GM12873 (cell line): ENCODE data around the gene DNAL1.

Experiments used
- CTCF ChIP-seq: IDR thresholded peaks from 2 replicates; pipeline ENCODE4 v1.5.1; 2012; ENCODE audit warnings: low read depth, mild to moderate bottlenecking, moderate library complexity, low read length, control low read depth; ENCODE audit not compliant: insufficient read depth; ENCODE audit errors: missing control alignments

DNAL1 gene

GRCh38 chr14:73645248-73645610, 443 bp downstream of the DNAL1 start:
- TF ChIP-seq CTCF, result no peak

DNA sequence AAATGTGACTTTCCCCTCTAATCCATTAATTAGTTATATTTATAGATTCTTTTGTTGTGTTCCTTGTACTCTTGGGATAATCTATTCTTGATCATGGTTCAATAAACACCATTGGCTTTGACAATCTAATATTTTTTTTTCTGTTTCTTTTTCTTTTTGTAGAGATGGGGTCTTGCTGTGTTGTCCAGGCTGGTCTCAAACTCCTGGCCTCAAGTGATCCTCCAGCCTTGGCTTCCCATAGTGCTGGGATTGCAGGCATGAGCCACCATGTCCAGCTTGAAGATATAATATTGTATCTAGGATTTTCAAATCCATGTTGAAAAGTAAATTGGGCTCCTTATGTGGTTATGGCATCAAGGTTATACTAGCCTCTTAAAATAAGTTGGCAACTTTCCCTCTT, 6.2 kb downstream of the DNAL1 start:
- no peak for TF ChIP-seq CTCF

DNA sequence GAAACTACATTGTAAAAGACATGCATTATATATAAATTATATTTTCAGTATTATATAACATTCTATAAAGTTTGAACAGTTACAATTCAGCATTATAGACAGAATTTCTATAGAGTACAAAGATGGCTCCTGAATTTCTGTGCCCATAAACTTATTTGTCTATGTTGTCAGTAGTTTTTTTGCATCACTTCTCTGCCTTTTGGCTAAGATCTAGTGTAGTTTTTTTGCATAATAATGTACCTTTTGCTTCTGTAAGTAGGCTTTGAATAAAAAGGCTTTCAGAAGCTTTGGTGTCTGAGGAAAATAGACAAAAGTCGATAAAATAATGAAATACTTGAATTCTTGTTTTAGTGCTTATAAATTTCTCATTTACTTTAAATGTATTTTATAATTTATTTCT, 11.1 kb downstream of the DNAL1 start:
- TF ChIP-seq CTCF, result no peak

DNA sequence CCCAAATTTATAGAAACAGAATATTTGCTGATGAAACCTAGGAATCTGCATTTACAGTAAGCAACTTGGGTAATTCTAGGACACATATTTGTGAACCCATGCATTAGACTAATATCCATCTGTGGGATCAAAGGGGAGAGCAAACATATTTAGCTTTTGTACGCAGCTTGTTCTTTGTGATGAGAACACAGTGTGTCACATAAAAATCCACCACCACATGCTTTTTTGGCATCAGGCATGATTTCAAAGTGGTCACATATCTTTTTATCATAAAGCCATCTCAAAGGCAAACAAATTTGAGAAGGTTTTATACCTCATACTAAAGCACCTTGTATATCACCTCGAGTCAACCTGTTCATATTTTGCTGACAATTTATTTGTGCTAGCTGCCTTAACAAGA, 15.7 kb downstream of the DNAL1 start:
- no peak for TF ChIP-seq CTCF

DNA sequence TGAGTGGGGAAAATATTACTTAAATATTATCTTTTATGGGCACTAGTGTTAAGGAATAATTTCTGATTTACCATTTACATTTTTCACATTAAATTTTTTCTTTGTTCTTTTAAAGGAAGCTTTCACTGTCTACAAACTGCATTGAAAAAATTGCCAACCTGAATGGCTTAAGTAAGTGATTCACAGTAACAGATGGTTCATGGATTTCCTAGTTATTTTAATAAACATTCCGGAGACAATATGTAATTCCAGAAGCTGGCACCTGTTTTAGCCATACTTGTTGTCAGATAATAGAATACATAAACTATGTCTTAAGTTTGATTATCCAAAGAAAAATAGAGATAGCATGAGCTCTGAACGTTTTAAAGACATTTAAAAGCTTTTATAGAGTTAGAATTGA, 17.1 kb downstream of the DNAL1 start:
- no peak for TF ChIP-seq CTCF

GRCh38 chr14:73662487-73662943, 17.7 kb downstream of the DNAL1 start:
- peak; percentile 5 for TF ChIP-seq CTCF

DNA sequence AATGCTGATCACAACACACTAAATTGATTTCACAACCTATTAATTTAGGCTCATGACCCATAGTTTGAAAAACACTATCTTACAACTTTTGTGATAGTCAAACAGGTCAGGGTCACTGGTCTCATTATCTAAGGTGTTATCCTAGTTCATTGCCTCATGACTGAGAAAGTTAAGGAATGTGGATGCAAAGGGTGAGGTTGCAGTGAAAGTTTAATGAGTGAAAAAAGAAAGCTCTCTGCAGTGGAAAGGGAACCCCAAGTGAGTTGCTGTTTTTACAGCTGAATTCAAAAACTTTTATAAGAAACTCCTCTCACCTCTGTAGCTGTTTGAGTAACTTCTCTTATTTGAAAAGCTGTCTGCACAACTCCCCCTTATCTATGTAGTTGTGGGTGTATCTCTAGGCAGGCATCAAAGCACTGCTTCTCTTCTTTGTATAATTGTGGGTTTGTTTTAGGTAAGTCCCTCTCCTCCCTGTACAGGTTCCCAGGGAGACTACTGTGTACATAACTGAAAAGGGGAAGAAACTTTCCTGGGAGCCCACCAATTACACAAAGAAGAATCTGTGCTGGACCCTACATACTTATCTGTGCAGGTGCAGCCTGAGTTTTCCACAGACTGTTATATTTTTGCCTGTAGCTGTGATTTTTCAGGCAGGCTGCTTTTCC, 18.9 kb downstream of the DNAL1 start:
- TF ChIP-seq CTCF, result no peak
